Anterior cingulate cortex (tissue), 58 donors: Measurements from ENCODE around the gene POU2AF3.

Source experiments
- DNase-seq, 58 donors: peaks; one replicate each; lab custom pipeline; 2025; lab: John Stamatoyannopoulos, UW

The POU2AF3 gene

DNA sequence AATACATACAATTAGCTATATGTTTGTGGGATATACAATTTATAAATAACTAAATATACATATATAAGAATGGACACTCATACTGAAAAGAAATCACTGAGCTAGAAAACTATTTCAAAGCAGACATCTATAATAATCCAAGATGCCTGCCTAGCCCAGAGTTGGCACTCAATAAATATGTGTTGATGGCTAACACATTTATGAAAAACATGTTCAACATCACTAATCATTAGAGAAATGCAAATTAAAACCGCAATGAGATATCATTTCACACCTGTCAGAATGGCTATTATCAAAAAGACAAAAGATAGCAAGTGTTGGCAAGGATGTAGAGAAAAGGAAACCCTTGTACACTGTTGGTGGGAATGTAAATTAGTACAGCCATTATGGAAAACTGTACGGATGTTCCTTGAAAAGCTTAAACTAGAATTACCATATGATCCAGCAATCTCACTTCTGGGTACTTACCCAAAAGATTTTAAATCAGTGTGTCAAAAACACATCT is 50.9 kb downstream of the POU2AF3 start:
- no peak for DNase-seq

DNA sequence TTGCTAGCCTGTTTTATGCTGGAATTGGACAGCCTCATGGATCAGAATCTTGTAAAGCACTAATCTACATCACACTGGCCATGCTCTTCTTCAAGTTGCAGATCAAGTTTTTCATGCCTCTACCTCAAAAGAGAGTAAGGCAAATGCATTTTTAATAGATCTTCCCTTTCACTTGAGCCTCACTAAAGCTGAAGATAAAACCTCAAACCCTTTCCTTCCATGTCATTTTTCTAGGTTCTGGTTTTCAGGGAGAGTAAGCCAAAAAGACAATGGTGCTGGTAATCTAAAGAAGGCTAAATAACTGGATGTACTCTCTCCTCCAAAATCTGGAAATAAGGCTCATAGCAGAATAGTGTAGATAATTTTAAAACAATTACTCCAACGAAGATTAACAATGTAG is 52.5 kb downstream of the POU2AF3 start:
- DNase-seq, result no peak

DNA sequence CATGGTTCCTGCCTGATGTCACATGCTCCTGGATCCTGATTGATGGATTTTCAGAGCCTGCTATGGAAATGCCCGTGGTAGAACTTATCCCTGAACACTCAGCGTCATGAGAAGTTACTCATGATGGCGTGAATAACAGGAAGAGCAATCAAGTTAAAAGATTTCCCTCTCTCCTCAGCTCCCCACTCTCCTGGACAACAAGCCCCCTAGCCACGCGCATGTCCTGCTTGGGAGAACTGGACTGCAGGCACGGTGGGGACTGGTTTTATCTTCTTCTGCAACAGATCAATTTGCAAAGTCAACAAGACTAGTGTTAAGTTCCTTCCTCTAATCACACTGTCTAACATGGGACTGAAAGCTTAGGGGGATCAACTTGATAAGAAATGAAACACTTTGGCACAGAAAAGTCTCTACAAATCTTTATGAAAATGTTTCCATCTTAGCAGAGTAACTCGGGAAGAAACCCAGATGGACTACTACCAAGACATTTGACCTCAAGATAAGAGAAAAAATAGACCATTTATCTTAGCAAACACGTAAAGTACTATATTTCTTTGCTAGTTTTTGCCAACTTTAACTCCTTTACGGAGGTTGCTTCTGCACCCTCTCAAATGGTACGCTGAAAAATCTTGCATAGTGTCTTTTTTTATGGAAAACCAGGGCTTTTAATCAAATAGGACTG is 53.2 kb downstream of the POU2AF3 start:
- DNase-seq, result no peak

DNA sequence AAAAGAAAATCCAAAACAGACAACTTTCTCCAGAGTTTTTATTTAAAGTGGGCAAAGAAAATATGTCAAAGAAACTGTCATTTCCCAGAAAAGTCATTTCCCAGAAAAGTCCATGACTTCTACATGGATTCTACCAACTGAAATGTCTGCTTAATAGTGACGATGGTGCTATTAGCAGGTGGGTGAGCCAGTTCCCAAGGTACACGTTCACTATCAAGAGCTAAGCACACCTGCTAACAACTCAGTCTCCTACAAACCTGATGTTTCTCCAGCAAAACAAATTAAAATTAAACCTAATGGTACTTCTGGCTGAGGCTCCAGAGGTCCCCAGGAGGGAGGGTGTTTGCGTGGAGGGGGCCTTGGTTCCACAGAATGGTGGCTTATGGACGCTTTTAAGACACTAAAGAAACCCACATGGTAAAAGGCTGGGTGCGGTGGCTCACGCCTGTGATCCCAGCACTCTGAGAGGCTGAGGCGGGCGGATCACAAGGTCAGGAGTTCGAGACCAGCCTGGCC is 53.9 kb downstream of the POU2AF3 start:
- DNase-seq, result no peak

DNA sequence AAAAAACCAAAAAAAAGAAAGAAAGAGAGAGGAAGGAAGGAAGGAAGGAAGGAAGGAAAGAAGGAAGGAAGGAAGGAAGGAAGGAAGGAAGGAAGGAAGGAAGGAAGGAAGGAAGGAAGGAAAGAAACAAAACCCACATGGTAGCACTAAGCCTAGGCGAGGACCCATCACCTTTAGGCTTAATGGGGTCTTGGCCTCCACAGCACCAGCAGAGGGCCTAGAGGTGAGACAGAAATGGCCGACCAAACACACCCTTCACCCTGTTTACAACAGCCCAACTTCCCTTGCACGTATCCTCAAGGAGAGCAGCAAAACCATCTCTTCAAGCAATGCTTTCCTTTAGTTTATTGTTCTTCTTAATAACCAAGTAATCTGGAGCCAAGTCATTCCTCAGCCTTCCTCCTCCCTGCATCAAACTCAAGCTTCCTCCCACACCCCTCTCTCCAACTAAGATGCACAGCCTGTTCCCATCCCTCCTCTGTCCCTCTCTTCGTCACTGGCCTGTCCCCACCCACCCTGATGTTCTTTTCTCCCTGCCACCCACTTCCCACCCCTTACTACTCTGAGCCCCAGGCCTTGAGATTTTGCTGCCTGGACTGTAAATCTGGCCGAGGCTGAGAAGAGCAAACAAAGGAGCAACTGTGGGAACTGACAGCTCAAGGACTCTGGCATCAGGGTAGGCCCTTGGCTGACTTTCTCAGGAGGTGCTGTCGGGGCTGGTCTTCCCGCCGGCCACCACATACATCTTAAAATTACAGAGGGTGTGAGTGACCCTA is 54.8 kb downstream of the POU2AF3 start:
- DNase-seq, result peak in 4 of 58 donors; percentile 6 to 32 (median 12)

DNA sequence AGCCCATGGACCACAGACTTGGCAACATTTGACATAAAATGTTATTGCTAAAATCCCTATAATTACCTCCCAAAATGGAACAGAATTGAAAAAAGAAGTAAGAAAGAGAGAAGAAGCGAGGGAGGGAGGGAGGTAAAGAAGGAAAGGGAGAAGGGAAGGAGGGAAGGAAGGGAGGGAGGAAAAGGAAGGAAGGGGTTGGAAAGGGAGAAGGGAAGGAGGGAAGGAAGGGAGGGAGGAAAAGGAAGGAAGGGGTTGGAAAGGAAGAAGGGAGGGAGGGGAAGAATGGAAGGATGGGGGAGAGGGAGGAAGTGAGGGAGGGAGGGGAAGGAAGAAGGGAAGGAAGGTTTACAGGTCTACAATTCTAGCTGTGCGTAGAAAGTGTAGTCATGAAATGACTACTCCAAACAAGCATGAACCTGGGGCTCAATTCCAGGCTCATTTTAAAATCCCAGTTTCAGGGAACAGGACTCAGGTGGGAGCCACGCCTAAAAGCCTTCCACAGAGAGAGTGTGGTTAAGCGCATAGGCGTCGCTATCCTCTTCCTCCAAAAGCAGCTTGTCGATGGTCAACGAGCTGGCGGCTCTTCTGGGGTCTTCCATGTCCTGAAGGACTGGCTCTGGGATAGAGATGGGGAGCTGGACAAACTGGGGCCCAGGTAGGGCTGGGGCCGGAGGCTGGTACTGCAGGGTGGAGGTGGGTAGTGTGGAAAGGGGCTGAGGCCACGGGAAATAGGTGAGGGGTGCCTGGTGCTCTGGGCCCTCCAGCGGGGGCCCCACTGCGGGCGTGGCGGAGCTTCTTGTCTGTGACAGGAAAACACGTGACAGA is 55.6 kb downstream of the POU2AF3 start:
- no peak for DNase-seq

DNA sequence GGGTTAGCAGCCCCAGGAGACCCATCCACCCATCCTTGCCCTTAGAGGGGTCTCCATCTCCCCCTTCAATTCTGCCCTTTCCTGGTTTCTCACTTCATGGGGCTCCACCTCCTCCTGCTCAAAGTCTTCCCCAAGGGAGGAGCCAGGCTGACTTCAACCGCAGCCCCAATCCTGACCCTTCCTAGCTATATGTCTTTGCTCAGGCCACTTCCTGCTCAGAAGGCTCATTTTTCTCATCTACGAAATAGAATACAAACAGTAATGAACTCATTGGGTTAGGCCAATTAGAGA is 56.2 kb downstream of the POU2AF3 start:
- DNase-seq, result no peak

DNA sequence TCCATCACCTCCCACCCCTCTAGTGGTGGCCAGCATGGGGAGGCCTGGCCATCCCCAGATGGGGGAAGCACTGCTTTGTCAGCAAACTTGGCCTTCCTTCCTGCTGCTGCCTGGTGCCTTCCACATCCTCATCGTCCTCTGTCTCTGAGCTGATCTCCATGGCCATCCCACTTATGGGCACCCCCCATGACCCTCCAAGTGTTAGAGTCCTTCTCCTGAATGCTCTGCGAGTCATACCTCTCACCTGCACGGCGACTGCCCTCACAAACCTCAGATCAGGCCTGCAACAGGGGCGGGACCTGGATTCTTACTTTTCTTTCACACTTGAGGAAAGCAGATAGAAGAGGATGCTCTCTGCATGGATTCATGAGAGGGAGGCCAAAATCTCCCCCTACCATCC is 56.8 kb downstream of the POU2AF3 start:
- DNase-seq, result no peak

DNA sequence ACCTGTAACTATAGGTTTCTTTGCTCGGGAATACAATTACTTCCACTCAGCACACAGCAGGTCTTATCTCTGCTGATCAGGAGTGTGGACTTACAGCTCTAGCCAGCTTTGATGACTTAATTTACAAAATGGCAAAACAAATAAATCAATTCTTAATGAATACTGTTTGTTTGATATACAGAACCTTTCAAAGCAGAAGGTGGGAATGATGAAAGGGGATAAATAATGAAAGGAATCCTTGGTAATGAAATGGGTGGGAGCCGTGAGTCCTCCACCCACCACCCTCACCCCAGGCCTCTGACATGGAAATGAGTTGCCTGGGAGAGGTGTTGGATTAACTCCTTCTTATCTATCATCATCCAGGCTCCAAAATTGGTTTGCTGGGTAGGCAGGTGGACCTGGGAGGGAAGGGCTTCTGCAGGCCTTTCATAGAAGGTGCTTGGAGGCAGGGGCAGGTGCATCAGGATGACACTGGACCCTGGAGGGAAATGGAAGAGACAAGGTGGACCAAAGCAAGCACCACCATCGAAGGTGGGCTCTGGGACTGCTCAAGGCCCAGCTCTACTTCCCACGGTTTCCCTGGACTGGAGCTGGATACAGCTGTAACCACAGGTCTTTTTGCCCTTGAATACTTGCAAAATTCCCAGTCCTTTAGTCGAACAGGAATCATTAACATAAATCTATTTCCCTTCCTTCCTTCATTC is 57.8 kb downstream of the POU2AF3 start:
- no peak for DNase-seq

DNA sequence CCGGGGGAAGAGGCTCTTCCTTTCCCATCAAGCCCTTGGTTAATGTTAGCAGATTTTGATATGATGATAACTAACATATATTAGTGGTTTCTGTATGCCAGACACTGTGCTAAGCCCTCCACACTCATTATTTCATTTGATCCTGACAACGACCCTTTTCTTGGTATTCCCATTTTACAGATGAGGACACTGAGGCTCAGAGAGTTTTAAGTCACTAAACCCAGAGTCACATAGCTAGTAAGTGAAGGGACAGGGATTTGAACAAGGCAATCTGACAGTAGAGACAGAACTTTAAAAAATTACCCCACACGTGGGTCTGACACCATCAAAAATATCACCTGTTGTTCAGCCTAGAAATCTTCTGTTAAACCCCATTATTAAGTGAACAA is 58.3 kb downstream of the POU2AF3 start:
- DNase-seq, result no peak

DNA sequence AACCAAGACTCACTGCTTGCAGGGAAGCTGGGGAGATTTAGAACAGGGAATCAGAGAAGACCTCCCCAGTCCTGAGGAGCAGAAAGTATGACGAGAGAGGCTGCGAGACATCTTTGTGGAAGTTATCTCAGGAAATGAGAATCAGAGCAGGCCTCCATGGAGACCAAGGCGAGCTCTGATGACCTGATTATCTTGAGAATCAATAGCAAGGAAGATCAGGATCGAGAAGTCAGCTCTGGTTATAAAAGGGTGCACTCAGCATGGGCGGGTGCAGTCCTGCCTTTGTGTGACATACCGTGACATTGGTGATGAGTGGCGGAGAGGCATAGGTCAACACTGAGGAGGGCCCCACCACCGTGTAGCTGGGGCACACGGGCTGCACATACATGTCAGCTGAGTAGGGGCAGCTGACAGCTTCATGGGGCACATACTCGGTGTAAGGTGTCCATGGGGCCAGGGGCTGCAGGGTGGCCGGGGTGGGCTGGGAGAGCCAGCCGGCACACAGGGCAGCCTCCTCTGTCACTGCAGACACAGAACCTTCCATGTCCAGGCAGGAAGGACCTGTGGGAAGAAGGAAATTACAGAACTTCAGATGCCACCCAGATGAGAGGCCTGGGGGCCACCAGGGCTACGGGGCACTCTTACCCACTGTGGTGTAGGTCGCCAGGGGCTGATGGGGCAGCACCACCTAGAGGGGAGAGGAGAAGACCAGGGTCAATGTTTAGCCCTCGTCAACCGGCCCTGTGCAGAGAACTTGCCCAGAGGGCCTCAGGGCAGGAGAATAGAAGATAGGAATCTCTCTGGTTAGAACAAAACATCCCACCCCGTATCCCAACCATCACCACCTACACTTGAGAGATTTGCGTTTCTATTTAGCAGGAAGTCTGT is 59.0 kb downstream of the POU2AF3 start:
- no peak for DNase-seq
